Activated CD4-positive, alpha-beta memory T cell treated with anti-CD3 and anti-CD28 coated beads, Interleukin-2, amount 10 ng/mL, durations not matched to agents 7 days and 5 days (primary cell): ENCODE data around the gene SH3BP4. TPM values are rescaled to one million over a fixed set of nuclear protein-coding genes. Genes with fewer than 3 reads are reported as not detected.

ENCODE experiments used
- CTCF ChIA-PET: fragments of 350-600 bp; sonication (Branson Sonifier 250); formaldehyde crosslinking; loops from one replicate; lab custom pipeline; 2021; ENCODE audit warnings: antibody characterized with exemption, inconsistent platforms; lab: Charles Lee
- POLR2A ChIA-PET: fragments of 350-600 bp; sonication (Branson Sonifier 250); formaldehyde crosslinking; loops from one replicate; lab custom pipeline; 2021; ENCODE audit warnings: antibody characterized with exemption; lab: Charles Lee
- DNase-seq: peaks from one replicate; pipeline ENCODE4 v3.0.0-alpha.2; 2020
- H3K27ac Mint-ChIP-seq: one replicate; pipeline ENCODE4 v1.8.0; 2021; ENCODE audit warnings: mild to moderate bottlenecking, mixed read lengths
- H3K27me3 Mint-ChIP-seq: one replicate; pipeline ENCODE4 v1.8.0; 2021; ENCODE audit warnings: mixed read lengths
- H3K36me3 Mint-ChIP-seq: one replicate; pipeline ENCODE4 v1.8.0; 2021; ENCODE audit warnings: low read depth, mixed read lengths
- H3K4me1 Mint-ChIP-seq: one replicate; pipeline ENCODE4 v1.8.0; 2021; ENCODE audit warnings: mixed read lengths
- H3K4me3 Mint-ChIP-seq: one replicate; pipeline ENCODE4 v1.8.0; 2021; ENCODE audit warnings: mild to moderate bottlenecking, mixed read lengths
- H3K9me3 Mint-ChIP-seq: one replicate; pipeline ENCODE4 v1.8.0; 2021; ENCODE audit warnings: mixed read lengths
- total RNA-seq, 2 experiments: library from RNA; stranded (reverse); gene quantifications; one replicate each; pipeline ENCODE4 v1.2.3, GENCODE V29; 2021

Gene SH3BP4
- total RNA-seq, 2 experiments from 2014 or later = 0.08 TPM; not detected in 1

- CTCF ChIA-PET = no interaction called here
- no peak overlapping the region for H3K27ac Mint-ChIP-seq
Observed at GRCh38 chr2:234986876-234987720, 35.3 kb downstream of the SH3BP4 start.

GRCh38 chr2:234987754-234988153, 35.9 kb downstream of the SH3BP4 start:
- no peaks in the 10 kb centered on the region for H3K36me3 Mint-ChIP-seq
- no peaks in the 10 kb centered on the region for H3K27me3 Mint-ChIP-seq
- ChIA-PET POLR2A (no interaction called here), CTCF (no interaction called here)
- H3K4me3 Mint-ChIP-seq = no peak overlapping the region
- DNase-seq = no peak
- no peak overlapping the region for H3K27ac Mint-ChIP-seq
- H3K9me3 Mint-ChIP-seq = no peaks in the 10 kb centered on the region
- H3K4me1 Mint-ChIP-seq = no peaks in the 10 kb centered on the region

More at GRCh38 chr2:234986876-234987720, 35.3 kb downstream of the SH3BP4 start:
- Mint-ChIP-seq H3K9me3 (no peaks in the 10 kb centered on the region), H3K36me3 (no peaks in the 10 kb centered on the region), H3K4me3 (no peak overlapping the region), H3K27me3 (no peaks in the 10 kb centered on the region), H3K4me1 (no peaks in the 10 kb centered on the region)
- DNase-seq = no peak
- POLR2A ChIA-PET = no interaction called here

- Mint-ChIP-seq H3K4me3 (no peak overlapping the region), H3K36me3 (no peaks in the 10 kb centered on the region), H3K27ac (no peak overlapping the region), H3K27me3 (no peaks in the 10 kb centered on the region), H3K4me1 (no peaks in the 10 kb centered on the region), H3K9me3 (no peaks in the 10 kb centered on the region)
- POLR2A ChIA-PET = no interaction called here
- no peak for DNase-seq
- CTCF ChIA-PET = no interaction called here
Observed at GRCh38 chr2:234988491-234988890, 36.7 kb downstream of the SH3BP4 start.

- H3K9me3 Mint-ChIP-seq = no peaks in the 10 kb centered on the region
- CTCF ChIA-PET = no interaction called here
Observed at GRCh38 chr2:234989183-234989701, 37.4 kb downstream of the SH3BP4 start.

GRCh38 chr2:234990300-234990699, 38.5 kb downstream of the SH3BP4 start:
- POLR2A ChIA-PET = no interaction called here
- DNase-seq = no peak
- Mint-ChIP-seq H3K4me3 (no peak overlapping the region), H3K36me3 (no peaks in the 10 kb centered on the region), H3K4me1 (no peaks in the 10 kb centered on the region), H3K27ac (no peak overlapping the region), H3K27me3 (peaks cover 7% of the 10 kb centered on the region), H3K9me3 (no peaks in the 10 kb centered on the region)
- CTCF ChIA-PET = no interaction called here

More at GRCh38 chr2:234989183-234989701, 37.4 kb downstream of the SH3BP4 start:
- POLR2A ChIA-PET = no interaction called here
- Mint-ChIP-seq H3K36me3 (no peaks in the 10 kb centered on the region), H3K4me1 (no peaks in the 10 kb centered on the region), H3K27ac (no peak overlapping the region), H3K4me3 (no peak overlapping the region), H3K27me3 (peaks cover 4% of the 10 kb centered on the region)
- DNase-seq = no peak

GRCh38 chr2:234991290-234991689, 39.5 kb downstream of the SH3BP4 start:
- Mint-ChIP-seq H3K4me1 (no peaks in the 10 kb centered on the region), H3K4me3 (no peak overlapping the region)

GRCh38 chr2:234991793-234992192, 40.0 kb downstream of the SH3BP4 start:
- no peaks in the 10 kb centered on the region for H3K9me3 Mint-ChIP-seq
- H3K4me3 Mint-ChIP-seq = no peak overlapping the region
- no peak for DNase-seq
- H3K36me3 Mint-ChIP-seq = no peaks in the 10 kb centered on the region
- no peaks in the 10 kb centered on the region for H3K4me1 Mint-ChIP-seq
- peaks cover 7% of the 10 kb centered on the region for H3K27me3 Mint-ChIP-seq
- POLR2A ChIA-PET = no interaction called here
- CTCF ChIA-PET = no interaction called here
- no peak overlapping the region for H3K27ac Mint-ChIP-seq

More at GRCh38 chr2:234991290-234991689, 39.5 kb downstream of the SH3BP4 start:
- POLR2A ChIA-PET = no interaction called here
- CTCF ChIA-PET = no interaction called here
- Mint-ChIP-seq H3K36me3 (no peaks in the 10 kb centered on the region), H3K27me3 (peaks cover 7% of the 10 kb centered on the region), H3K9me3 (no peaks in the 10 kb centered on the region), H3K27ac (no peak overlapping the region)
- no peak for DNase-seq

- no peaks in the 10 kb centered on the region for H3K4me1 Mint-ChIP-seq
- H3K9me3 Mint-ChIP-seq = no peaks in the 10 kb centered on the region
- CTCF ChIA-PET = no interaction called here
- POLR2A ChIA-PET = no interaction called here
- no peak for DNase-seq
- H3K27me3 Mint-ChIP-seq = peaks cover 7% of the 10 kb centered on the region
- H3K36me3 Mint-ChIP-seq = no peaks in the 10 kb centered on the region
- H3K4me3 Mint-ChIP-seq = no peak overlapping the region
- no peak overlapping the region for H3K27ac Mint-ChIP-seq
Observed at GRCh38 chr2:234992196-234992595, 40.4 kb downstream of the SH3BP4 start.

- CTCF ChIA-PET = no interaction called here
- DNase-seq = no peak
- no peak overlapping the region for H3K4me3 Mint-ChIP-seq
- peaks cover 7% of the 10 kb centered on the region for H3K27me3 Mint-ChIP-seq
- H3K4me1 Mint-ChIP-seq = no peaks in the 10 kb centered on the region
- H3K9me3 Mint-ChIP-seq = no peaks in the 10 kb centered on the region
- H3K27ac Mint-ChIP-seq = no peak overlapping the region
- POLR2A ChIA-PET = no interaction called here
- H3K36me3 Mint-ChIP-seq = no peaks in the 10 kb centered on the region
Observed at GRCh38 chr2:234992624-234993349, 41.0 kb downstream of the SH3BP4 start.

GRCh38 chr2:234993541-234993981, 41.7 kb downstream of the SH3BP4 start:
- ChIA-PET CTCF (no interaction called here), POLR2A (no interaction called here)
- no peaks in the 10 kb centered on the region for H3K36me3 Mint-ChIP-seq
- DNase-seq = no peak
- no peaks in the 10 kb centered on the region for H3K4me1 Mint-ChIP-seq
- no peaks in the 10 kb centered on the region for H3K9me3 Mint-ChIP-seq
- H3K4me3 Mint-ChIP-seq = no peak overlapping the region
- H3K27me3 Mint-ChIP-seq = peaks cover 7% of the 10 kb centered on the region
- no peak overlapping the region for H3K27ac Mint-ChIP-seq

GRCh38 chr2:234994438-234995321, 42.9 kb downstream of the SH3BP4 start:
- no peaks in the 10 kb centered on the region for H3K4me1 Mint-ChIP-seq
- H3K27me3 Mint-ChIP-seq = peaks cover 7% of the 10 kb centered on the region
- H3K36me3 Mint-ChIP-seq = no peaks in the 10 kb centered on the region
- no peak overlapping the region for H3K27ac Mint-ChIP-seq
- H3K9me3 Mint-ChIP-seq = no peaks in the 10 kb centered on the region
- ChIA-PET CTCF (no interaction called here), POLR2A (no interaction called here)
- H3K4me3 Mint-ChIP-seq = no peak overlapping the region
- no peak for DNase-seq

GRCh38 chr2:234995332-234996068, 43.7 kb downstream of the SH3BP4 start:
- Mint-ChIP-seq H3K27me3 (peaks cover 7% of the 10 kb centered on the region), H3K4me1 (no peaks in the 10 kb centered on the region), H3K27ac (no peak overlapping the region), H3K36me3 (no peaks in the 10 kb centered on the region), H3K9me3 (no peaks in the 10 kb centered on the region), H3K4me3 (no peak overlapping the region)
- ChIA-PET POLR2A (no interaction called here), CTCF (no interaction called here)
- no peak for DNase-seq
